GM08714 (cell line): ENCODE data around the gene AGAP4.
"Not testable (repeated sequence)": the region's sequence is repeated elsewhere in the genome, so short reads cannot be mapped to it uniquely, and the experiment has no call there.

Experiments
- H3K4me3 ChIP-seq: fragments of 200-500 bp; sonication (Bioruptor generic); 2 replicates; pipeline ENCODE4 v1.5.1; 2014; ENCODE audit warnings: mild to moderate bottlenecking, low read length, inconsistent platforms
- ZNF274 ChIP-seq: IDR thresholded peaks from 2 replicates; pipeline ENCODE4 v1.6.1; 2012; ENCODE audit warnings: mild to moderate bottlenecking, low read depth, low read length

Gene AGAP4

DNA sequence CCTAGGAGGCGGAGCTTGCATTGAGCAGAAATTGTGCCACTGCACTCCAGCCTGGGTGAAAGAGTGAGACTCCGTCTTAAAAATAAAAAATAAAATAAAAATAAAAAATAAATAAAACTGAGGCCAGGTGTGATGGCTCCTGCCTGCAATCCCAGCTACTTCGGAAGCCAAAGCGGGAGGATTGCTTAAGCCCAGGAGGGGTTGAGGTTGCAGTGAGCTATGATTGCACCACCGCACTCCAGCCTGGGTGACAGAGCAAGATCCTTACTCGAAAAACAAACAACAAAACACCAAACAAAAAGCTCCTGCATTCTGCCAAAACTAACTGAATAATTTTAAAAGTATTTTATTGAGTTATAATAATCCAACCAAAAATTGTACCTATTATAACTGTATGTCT, 36.2 kb downstream of the AGAP4 start:
- no peak for TF ChIP-seq ZNF274
- no peak overlapping the region for H3K4me3 ChIP-seq

DNA sequence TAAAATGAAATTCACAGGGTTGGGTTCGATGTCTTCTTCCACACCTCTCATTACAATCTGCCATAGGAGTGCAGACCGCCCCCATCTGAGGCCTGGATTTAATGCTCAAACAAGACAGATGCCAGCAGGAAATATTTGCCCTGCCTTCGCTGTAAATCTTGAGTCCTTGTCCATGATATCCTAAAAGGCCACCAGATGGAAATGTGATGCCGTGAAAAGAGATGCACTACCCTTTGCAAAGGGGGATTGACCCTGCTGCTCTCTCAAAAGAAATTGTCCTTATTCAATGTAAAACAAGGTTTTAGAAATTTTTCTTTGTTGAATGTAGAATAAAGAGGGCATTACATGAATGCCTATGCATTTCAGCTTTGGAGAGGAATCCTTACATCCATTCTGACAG, 37.5 kb downstream of the AGAP4 start:
- no peak overlapping the region for H3K4me3 ChIP-seq
- no peak for TF ChIP-seq ZNF274

DNA sequence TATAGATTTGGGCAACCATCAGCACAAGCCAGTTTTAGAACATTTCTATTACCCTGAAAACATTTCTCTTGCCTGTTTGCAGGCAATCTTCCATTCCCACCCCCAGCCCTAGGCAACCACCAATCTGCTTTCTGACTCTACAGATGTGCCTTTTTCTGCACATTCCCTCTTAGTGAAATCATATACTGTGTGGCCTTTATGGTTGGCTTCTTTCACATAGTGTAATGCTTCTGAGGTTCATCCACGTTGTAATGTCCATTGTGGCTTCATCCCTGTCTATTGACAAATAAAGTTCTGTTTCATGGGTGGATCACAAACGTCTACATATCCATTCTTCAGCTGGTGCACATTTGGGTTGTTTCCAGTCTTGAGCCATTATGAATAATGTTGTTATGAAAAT, 42.3 kb downstream of the AGAP4 start:
- H3K4me3 ChIP-seq, result not testable (repeated sequence)

DNA sequence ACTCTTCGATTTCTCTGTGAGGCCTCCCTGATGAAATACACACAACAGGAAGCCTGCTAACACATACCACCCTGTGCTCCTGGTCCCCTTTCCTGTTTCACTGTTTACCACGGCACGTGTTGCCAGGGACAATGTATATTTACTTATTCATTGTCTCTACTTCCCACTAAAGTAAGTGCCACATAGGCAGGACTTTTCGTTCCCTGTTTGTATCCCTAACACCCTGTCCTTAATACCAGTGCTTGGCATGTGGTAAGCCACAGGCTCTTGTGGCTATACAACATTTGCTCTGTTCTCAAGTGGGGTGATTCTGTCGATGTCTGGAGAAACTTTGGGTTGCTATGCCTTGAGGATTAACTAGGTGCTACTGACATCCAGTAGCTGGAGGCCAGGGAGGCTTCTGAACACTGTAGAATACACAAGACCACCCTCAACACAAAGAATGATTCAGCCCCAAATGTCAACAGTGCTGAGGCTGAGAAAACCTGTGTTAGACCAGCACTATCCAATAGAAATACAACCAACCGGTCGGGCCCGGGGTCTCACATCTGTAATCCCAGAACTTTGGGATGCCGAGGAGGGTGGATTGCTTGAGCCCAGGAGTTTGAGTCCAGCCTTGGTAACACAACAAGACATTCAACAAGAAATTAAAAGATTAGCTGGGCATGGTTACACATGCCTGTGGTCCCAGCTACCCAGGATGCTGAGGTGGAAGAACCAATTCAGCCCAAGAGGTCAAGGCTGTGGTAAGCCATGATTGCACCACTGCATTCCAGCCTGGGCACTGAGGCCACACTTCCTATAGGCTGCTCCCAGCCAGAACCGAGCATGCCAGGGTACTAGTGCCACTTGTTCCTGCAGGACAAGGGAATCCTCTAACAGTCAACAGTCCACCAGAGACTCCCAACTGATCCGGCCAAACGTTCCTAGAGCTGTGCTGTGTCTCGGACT, 44.0 kb downstream of the AGAP4 start:
- not testable (repeated sequence) for H3K4me3 ChIP-seq

DNA sequence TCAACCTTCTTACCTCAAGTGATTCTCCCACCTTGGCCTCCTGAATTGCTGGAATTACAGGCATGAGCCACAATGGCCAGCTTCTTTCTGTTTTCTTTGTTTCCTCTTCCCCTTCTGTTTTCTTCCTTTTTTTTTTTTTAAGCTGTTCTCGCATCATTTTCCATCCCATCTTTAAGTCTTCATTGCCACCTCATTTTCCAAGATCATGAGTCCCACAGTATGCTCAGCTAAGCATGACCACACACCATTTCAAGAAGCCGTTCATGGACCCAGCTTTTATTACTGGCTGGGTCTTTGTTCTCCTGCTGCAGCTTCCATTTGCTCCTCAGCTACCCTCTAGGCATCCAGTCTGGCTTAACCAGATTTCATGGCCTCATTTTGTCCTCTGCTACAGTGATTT, 52.5 kb downstream of the AGAP4 start:
- not testable (repeated sequence) for H3K4me3 ChIP-seq

DNA sequence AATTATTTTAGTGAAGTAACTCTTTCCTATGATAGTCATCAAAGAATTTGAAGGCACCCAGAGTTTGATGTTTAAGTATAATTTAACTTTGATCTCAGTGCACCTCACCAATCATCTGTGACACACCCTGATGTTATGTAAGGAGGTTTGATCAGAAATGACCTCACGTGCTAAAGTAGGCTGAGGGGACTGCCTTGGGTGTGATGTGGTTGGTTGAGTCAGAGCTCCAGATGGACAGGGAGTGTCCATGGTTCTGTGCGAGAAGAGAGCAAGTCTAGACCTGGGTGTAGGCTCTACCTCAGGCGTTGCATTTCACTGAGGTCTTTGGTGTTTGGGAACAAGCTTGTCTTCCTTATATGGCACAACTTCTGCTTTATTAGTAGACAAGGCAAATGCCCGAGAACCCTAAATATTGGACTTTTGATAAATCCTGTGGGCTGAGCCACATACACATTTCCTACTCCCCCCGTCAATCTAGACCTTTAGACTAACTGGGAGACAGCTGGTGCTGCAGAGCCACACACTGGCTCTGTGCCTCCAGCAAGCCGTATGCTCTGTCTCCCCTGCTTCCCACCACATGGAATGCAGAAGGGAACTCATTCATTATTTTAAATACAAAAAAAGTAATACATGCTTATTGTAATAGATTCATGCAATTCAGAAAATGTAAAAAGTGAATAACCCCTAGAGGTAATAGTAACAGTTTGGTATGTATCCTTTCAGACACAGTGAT, 56.4 kb downstream of the AGAP4 start:
- not testable (repeated sequence) for H3K4me3 ChIP-seq

DNA sequence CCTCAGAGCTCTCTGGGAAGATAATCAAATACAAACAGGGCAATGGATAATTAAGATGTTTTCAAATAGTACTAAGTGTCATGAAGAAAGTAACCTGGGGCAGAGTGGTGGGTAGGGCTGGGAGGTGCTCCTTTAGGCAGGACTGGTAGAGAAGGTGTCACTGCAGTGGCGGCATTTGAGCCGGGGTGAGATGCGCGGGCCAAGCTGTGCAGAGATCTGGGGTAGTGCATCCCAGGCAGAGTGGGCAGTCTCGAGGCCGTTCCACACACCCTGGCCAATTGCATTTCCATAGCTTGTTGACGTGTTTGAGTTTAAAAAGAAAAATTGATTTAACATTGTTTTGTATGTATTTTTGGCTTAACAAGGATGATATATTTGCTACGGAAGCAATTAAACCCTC, 57.3 kb downstream of the AGAP4 start:
- not testable (repeated sequence) for H3K4me3 ChIP-seq

DNA sequence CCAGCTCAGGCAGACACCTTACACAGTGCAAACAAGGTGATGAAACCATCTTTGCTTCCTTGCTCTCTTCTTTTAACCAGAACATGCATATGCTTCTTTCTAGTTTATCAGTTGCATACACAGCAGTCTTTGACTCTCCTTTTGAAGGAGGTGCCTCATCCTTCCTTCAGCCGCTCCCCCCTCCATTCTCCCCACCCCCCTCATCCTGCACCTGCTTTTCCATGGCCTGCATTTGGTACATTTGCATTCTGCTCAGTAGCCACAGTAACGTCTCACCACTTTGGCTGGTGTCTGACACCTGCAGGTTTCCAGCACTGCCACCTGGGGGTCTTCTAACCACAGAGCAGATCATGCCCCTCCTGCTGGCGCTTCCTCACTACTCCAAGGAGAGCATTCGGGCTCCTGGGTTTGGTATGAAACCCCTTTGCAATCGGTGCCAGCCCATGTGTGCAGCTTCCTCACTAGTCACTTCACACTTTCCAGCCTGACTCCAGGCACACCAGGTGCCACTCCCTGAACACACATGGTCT, 60.0 kb downstream of the AGAP4 start:
- not testable (repeated sequence) for H3K4me3 ChIP-seq

DNA sequence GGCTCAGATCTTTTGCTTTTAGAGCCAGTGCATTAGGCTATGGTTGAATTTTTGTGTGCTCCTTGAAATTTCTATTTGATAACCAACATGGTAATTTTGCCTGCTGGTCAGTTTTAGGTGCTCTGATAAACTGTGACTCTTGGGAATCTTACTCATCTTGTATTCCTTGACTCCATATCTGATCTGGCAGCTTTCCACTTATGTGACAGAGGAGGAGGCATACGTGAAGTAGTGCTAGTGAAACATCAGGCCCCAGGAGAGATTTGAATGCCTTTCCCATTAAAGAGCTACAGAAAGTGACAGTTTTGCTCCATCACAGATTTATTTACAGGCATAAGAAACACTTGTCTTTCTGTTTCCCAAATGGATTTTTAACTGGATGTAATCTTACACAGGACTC, 61.1 kb downstream of the AGAP4 start:
- not testable (repeated sequence) for H3K4me3 ChIP-seq
